ENCODE measurements around the gene CDR2L.
"Not testable (repeated sequence)": the region's sequence is repeated elsewhere in the genome, so short reads cannot be mapped to it uniquely, and the experiment has no call there.

CDR2L gene

GRCh38 chr17:74959826-74960515 lies 27.5 kb upstream of the CDR2L start:
- no peak for DNase-seq

GRCh38 chr17:74960570-74961342 lies 26.7 kb upstream of the CDR2L start:
- peak; percentile 29 for DNase-seq

GRCh38 chr17:74961657-74962350 lies 25.6 kb upstream of the CDR2L start:
- DNase-seq = peak; percentile 90

GRCh38 chr17:74962622-74963394 lies 24.6 kb upstream of the CDR2L start:
- DNase-seq = no peak

GRCh38 chr17:74963656-74964055 lies 23.8 kb upstream of the CDR2L start:
- no peak for DNase-seq

- no peak for DNase-seq
Measured at GRCh38 chr17:74964246-74964761, 23.1 kb upstream of the CDR2L start.

- no peak for DNase-seq
Measured at GRCh38 chr17:74964988-74965622, 22.3 kb upstream of the CDR2L start.

GRCh38 chr17:74968361-74968780 lies 19.1 kb upstream of the CDR2L start:
- DNase-seq = no peak

GRCh38 chr17:74969501-74969900 lies 17.9 kb upstream of the CDR2L start:
- not testable (repeated sequence) for DNase-seq

- no peak for DNase-seq
Measured at GRCh38 chr17:74970395-74970794, 17.0 kb upstream of the CDR2L start.

GRCh38 chr17:74971069-74971841 lies 16.2 kb upstream of the CDR2L start:
- DNase-seq = no peak

GRCh38 chr17:74971842-74972106 lies 15.7 kb upstream of the CDR2L start:
- DNase-seq = no peak

- DNase-seq = peak; percentile 85
Measured at GRCh38 chr17:74972107-74972972, 15.1 kb upstream of the CDR2L start, which contains the start of gene HID1. Gene HID1 (minus strand): TSS chr17:74972759. CDS start chr17:74972656, 103 bp downstream.

GRCh38 chr17:74972973-74973328 lies 14.5 kb upstream of the CDR2L start:
- no peak for DNase-seq

GRCh38 chr17:74975943-74976342 lies 11.5 kb upstream of the CDR2L start:
- DNase-seq = no peak

- DNase-seq = no peak
Measured at GRCh38 chr17:74977802-74978201, 9.6 kb upstream of the CDR2L start.

- DNase-seq = no peak
Measured at GRCh38 chr17:74978240-74978639, 9.2 kb upstream of the CDR2L start.

GRCh38 chr17:74979408-74980146 lies 7.9 kb upstream of the CDR2L start:
- DNase-seq = no peak

- DNase-seq = no peak
Measured at GRCh38 chr17:74981318-74981978, 6.0 kb upstream of the CDR2L start.

Data from T-helper 9 cell (primary cell).